Testis (tissue), 2 donors: ENCODE data around the gene ACADVL.
A peak's percentile ranks its signal among the peaks of the same experiment; 100 is the strongest.

Experiments used
- POLR2A ChIP-seq: fragments of 450-650 bp; IDR thresholded peaks from one replicate; pipeline ENCODE4 v1.6.1; 2017; ENCODE audit warnings: antibody characterized with exemption, mild to moderate bottlenecking, moderate library complexity
- TF ChIP-seq, protein P1 (sequence below), 3 experiments: fragments of 450-650 bp in 2 of 3; fragments of 200-600 bp in 1 of 3; sonication (generic) in 1 of 3; IDR thresholded peaks; one replicate each; pipeline ENCODE4 v1.5.1; 2016 to 2019; ENCODE audit warnings: antibody characterized with exemption in 3 of 3, mild to moderate bottlenecking in 2 of 3, moderate library complexity in 1 of 3

DNA sequence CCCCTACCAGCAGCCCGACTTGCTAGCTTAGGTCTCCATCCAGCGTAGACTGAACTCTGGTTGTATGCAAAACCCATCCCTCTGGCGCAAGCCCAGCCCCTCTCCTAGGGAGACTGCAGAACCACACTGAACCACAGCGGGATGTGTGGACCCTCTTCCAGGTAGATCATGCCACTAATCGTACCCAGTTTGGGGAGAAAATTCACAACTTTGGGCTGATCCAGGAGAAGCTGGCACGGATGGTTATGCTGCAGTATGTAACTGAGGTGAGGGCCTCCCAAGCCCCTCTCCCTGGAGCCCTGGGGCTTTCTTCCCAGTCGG lies 3.2 kb downstream of the ACADVL start:
- no peak for TF ChIP-seq POLR2A
- TF ChIP-seq, protein P1, sequence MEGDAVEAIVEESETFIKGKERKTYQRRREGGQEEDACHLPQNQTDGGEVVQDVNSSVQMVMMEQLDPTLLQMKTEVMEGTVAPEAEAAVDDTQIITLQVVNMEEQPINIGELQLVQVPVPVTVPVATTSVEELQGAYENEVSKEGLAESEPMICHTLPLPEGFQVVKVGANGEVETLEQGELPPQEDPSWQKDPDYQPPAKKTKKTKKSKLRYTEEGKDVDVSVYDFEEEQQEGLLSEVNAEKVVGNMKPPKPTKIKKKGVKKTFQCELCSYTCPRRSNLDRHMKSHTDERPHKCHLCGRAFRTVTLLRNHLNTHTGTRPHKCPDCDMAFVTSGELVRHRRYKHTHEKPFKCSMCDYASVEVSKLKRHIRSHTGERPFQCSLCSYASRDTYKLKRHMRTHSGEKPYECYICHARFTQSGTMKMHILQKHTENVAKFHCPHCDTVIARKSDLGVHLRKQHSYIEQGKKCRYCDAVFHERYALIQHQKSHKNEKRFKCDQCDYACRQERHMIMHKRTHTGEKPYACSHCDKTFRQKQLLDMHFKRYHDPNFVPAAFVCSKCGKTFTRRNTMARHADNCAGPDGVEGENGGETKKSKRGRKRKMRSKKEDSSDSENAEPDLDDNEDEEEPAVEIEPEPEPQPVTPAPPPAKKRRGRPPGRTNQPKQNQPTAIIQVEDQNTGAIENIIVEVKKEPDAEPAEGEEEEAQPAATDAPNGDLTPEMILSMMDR (IDR thresholded peaks at IDR 0.05), result peak in 1 of 3 experiments; percentile 3
